ENCODE data around the gene ALOX5AP. TPM values are rescaled to one million over a fixed set of nuclear protein-coding genes. Genes with fewer than 3 reads are reported as not detected.
A peak's percentile ranks its signal among the peaks of the same experiment; 100 is the strongest.

ALOX5AP gene
- total RNA-seq, 1 donor from 2014 or later: 13.6 TPM

DNA sequence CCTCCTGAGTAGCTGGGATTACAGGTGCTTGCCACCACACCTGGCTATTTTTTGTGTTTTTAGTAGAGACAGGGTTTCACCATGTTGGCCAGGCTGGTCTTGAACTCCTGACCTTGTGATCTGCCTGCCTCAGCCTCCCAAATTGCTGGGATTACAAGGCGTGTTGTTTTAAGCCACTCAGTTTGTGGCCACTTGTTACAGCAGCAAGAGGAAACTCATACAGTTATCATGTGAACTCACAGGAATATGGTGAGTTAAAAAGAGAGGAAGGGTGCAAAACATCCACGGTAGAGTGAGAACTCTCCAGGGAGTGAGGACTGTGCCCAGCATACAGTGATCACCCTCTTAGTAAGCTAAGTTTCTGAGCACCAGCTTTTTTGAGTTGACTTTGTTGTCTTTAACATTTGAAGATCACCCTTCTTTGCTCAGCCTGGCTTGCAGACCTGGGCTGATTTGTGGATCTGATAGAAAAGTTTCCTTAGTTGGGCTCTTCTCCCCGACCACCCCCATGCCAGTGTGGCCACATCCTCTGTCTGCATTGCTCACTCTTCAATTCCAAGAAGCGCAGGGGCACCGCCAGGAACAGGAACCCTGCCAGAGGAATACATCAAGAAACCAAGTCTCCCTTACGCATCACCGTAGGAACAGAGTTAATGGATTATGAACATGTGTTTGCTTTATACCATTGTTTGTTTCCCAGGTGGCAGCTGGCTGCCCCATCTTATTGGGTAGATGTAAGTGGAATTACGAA lies 16.0 kb downstream of the ALOX5AP start:
- ATAC-seq (no peak), DNase-seq (ENCODE audit: missing footprints) (no peak)
- intact Hi-C loops (cut with DNase I): no loop called here

- peak; percentile 88 for ATAC-seq
- no peak for DNase-seq (ENCODE audit: missing footprints)
- intact Hi-C loops (cut with DNase I): no loop called here
These were observed 17.0 kb downstream of the ALOX5AP start for GRCh38 chr13:30752201-30752797.

- DNase-seq (ENCODE audit: missing footprints): no peak
- no peak for ATAC-seq
- intact Hi-C loops (cut with DNase I): no loop called here
These were observed 17.8 kb downstream of the ALOX5AP start for GRCh38 chr13:30753030-30753616.

- ATAC-seq: no peak
- intact Hi-C loops (cut with DNase I): no loop called here
- no peak for DNase-seq (ENCODE audit: missing footprints)
These were observed 20.3 kb downstream of the ALOX5AP start for GRCh38 chr13:30755678-30756077.

- intact Hi-C loops (cut with DNase I): no loop called here
- ATAC-seq (no peak), DNase-seq (ENCODE audit: missing footprints) (no peak)
These were observed 21.8 kb downstream of the ALOX5AP start for GRCh38 chr13:30757026-30757742.

- DNase-seq (ENCODE audit: missing footprints) (no peak), ATAC-seq (no peak)
- intact Hi-C loops (cut with DNase I): no loop called here
These were observed 24.4 kb downstream of the ALOX5AP start for GRCh38 chr13:30759748-30760147.

GRCh38 chr13:30762643-30763042 lies 27.3 kb downstream of the ALOX5AP start:
- ATAC-seq (no peak), DNase-seq (ENCODE audit: missing footprints) (no peak)
- intact Hi-C loops (cut with DNase I): no loop called here

GRCh38 chr13:30763786-30764413 lies 28.6 kb downstream of the ALOX5AP start:
- intact Hi-C loops (cut with DNase I): no loop called here
- DNase-seq (ENCODE audit: missing footprints) (no peak), ATAC-seq (no peak)

DNA sequence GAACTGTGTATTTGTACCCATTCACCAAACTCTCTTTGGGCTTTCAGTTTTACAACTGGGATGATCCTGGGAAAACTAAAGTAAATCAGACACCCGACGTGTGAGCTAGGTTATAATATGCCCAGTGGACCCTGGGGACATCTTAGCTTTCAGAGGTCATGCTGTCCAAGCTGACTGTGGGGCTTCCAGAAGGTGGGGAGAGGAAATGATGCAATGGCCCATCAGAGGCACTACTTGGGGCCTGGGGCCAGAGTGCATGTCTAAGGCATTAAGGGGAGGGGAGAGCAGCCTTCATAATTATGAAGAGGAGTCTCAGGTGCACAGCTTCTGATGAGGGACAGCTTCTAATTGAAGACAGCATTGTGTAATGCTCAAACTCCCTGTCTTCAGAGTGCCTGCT lies 30.9 kb downstream of the ALOX5AP start:
- DNase-seq (ENCODE audit: missing footprints) (no peak), ATAC-seq (no peak)
- intact Hi-C loops (cut with DNase I): no loop called here

- DNase-seq (ENCODE audit: missing footprints): no peak
- intact Hi-C loops (cut with DNase I): no loop called here
- no peak for ATAC-seq
These were observed 35.6 kb downstream of the ALOX5AP start for GRCh38 chr13:30770929-30771328.

GRCh38 chr13:30773561-30773960 lies 38.2 kb downstream of the ALOX5AP start:
- intact Hi-C loops (cut with DNase I): no loop called here
- ATAC-seq: no peak
- DNase-seq (ENCODE audit: missing footprints): no peak

GRCh38 chr13:30774214-30774730 lies 38.9 kb downstream of the ALOX5AP start:
- ATAC-seq: no peak

DNA sequence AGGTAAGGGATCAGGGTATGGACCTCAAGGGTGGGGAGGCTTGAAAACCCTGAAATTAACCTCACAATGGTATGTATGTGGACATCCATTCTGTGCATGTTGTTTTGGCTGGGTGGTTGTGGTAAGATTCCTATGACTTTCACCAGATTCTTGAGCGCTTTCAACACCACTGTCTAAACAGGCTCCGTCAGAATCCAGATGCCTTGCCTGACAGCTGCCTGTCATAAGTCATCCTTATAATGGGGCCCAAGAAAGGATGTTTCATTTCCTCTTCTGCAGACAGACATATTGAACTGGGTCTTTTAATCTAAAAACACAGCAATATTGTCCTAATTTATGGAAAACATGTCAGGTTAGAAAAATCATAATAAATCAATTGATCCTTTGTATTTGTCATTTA lies 41.3 kb downstream of the ALOX5AP start:
- DNase-seq (ENCODE audit: missing footprints) (no peak), ATAC-seq (no peak)
- intact Hi-C loops (cut with DNase I): no loop called here

More at GRCh38 chr13:30774214-30774730, 38.9 kb downstream of the ALOX5AP start:
- intact Hi-C loops (cut with DNase I): no loop called here
- no peak for DNase-seq (ENCODE audit: missing footprints)

DNA sequence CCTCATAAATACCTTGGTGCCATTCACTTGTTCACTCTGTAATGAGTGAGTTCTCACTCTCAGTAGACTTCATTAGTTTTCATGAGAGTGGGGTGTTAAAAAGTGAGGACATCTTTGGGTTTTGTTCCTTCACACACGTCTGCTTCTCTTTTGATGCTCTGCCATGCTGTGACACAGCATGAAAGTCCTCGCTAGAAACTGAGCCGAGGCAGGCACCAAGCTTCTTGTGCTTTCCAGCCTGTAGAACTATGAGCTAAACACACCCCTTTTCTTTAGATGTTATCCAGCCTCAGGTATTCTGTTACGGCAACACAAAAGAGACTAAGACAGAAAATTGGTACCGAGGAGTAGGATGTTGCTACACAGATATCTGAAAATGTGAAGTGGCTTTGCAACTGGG lies 43.7 kb downstream of the ALOX5AP start:
- intact Hi-C loops (cut with DNase I): no loop called here
- no peak for DNase-seq (ENCODE audit: missing footprints)
- no peak for ATAC-seq

- intact Hi-C loops (cut with DNase I): no loop called here
- ATAC-seq (no peak), DNase-seq (ENCODE audit: missing footprints) (no peak)
These were observed 44.3 kb downstream of the ALOX5AP start for GRCh38 chr13:30779608-30780007.

GRCh38 chr13:30780338-30780981 lies 45.1 kb downstream of the ALOX5AP start:
- intact Hi-C loops (cut with DNase I): no loop called here
- ATAC-seq (no peak), DNase-seq (ENCODE audit: missing footprints) (no peak)

DNA sequence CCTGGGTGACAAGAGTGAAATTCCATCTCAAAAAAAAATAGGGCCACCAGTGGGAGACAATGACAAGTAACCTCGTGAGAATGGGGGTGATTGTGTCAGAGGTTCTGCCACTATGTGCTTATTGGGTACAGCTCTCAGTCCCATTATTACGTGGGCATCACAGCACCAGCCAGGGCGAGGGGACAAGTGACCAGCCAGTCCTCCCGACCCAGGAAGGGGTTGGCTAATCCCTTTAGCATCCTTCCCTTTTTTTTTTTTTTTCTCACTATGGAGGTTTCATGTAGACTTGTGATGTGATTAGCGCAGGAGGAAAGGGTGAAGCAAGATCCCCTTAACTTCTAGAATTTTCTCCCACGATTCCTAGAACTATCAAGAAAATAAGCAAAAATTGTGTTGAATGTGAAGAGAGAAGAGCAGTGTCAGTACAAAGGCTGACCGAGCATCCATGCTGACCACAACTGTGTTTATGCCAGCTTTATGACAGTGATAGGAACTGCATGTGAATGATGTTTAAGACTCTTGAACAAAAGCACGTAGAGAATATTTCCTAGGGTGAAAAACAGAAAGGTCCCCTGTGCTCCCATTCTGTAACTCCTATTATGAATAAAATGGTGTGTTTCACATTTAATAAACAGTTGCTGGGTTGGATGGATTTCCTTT lies 50.0 kb downstream of the ALOX5AP start:
- DNase-seq (ENCODE audit: missing footprints) (no peak), ATAC-seq (no peak)
- intact Hi-C loops (cut with DNase I): no loop called here

GRCh38 chr13:30786648-30787047 lies 51.3 kb downstream of the ALOX5AP start:
- no peak for ATAC-seq
- DNase-seq (ENCODE audit: missing footprints): no peak
- intact Hi-C loops (cut with DNase I): no loop called here
